Endothelial cell of umbilical vein (primary cell): ENCODE data around the gene BRD3. TPM values are rescaled to one million over a fixed set of nuclear protein-coding genes. Genes with fewer than 3 reads are reported as not detected.

Experiments used
- BruUV-seq: library from RNA; stranded (reverse); fragments of 400-500 nt; replicated peaks from 2 replicates; lab custom pipeline; 2021; lab: Mats Ljungman, UMichigan
- CTCF ChIA-PET: fragments of 300-600, 350-600 bp; sonication (Branson Sonifier 250); formaldehyde crosslinking; loops from one replicate; lab custom pipeline; 2021; ENCODE audit warnings: antibody characterized with exemption, inconsistent platforms; lab: Charles Lee
- POLR2A ChIA-PET: fragments of 300-600, 350-600 bp; sonication (Branson Sonifier 250); formaldehyde crosslinking; loops from one replicate; lab custom pipeline; 2021; ENCODE audit warnings: antibody characterized with exemption, inconsistent platforms; lab: Charles Lee
- DNase-seq: peaks from one replicate; pipeline ENCODE4 v3.0.0-alpha.2; 2011; ENCODE audit warnings: low read depth, low spot score
- FAIRE-seq: peaks from 2 replicates; lab custom pipeline; 2011; peaks lifted over from hg19 to GRCh38; lab: Jason Lieb, UNC
- H2AFZ ChIP-seq: 2 replicates; pipeline ENCODE4 v1.6.0; 2012; ENCODE audit warnings: low read depth, low read length, control low read depth, inconsistent platforms
- H3K27ac ChIP-seq: 2 replicates; pipeline ENCODE4 v1.5.1; 2011; ENCODE audit warnings: low read depth, mild to moderate bottlenecking, control low read depth, low read length, moderate library complexity; ENCODE audit not compliant: insufficient read depth
- H3K27me3 ChIP-seq, 2 experiments: 2 replicates each; pipeline versions ENCODE4 v1.6.0 to v1.6.1; 2011; ENCODE audit warnings: low read length in 2 of 2, mixed read lengths in 1 of 2; ENCODE audit not compliant: control insufficient read depth in 2 of 2, insufficient read depth in 2 of 2
- H3K36me3 ChIP-seq, 2 experiments: 2 replicates in 1 of 2; 3 replicates in 1 of 2; pipeline ENCODE4 v1.5.1; 2011; ENCODE audit warnings: low read length in 2 of 2, mild to moderate bottlenecking in 1 of 2, moderate library complexity in 1 of 2; ENCODE audit not compliant: control insufficient read depth in 2 of 2, insufficient read depth in 2 of 2; ENCODE audit errors: extremely low read depth in 1 of 2
- H3K4me1 ChIP-seq: 3 replicates; pipeline ENCODE4 v1.5.1; 2011; ENCODE audit warnings: mild to moderate bottlenecking, low read length; ENCODE audit not compliant: control insufficient read depth, insufficient read depth; ENCODE audit errors: extremely low read depth
- H3K4me2 ChIP-seq: 2 replicates; pipeline ENCODE4 v1.6.1; 2011; ENCODE audit warnings: low read length, control low read depth, mixed read lengths; ENCODE audit not compliant: insufficient read depth
- H3K4me3 ChIP-seq, 3 experiments: fragments of 200-600 bp in 1 of 3; sonication (generic), shearing (Covaris generic) in 1 of 3; replicated peaks in 1 of 3; 2 replicates each; pipeline ENCODE4 v1.5.1; 2011 to 2016; ENCODE audit warnings: control low read depth in 3 of 3, low read length in 3 of 3, mild to moderate bottlenecking in 2 of 3, inconsistent platforms in 1 of 3, low read depth in 1 of 3, moderate library complexity in 1 of 3; ENCODE audit not compliant: insufficient read depth in 1 of 3
- H3K79me2 ChIP-seq: 2 replicates; pipeline ENCODE4 v1.6.0; 2012; ENCODE audit warnings: low read length, inconsistent platforms; ENCODE audit not compliant: control insufficient read depth, insufficient read depth
- H3K9ac ChIP-seq: replicated peaks from 2 replicates; pipeline ENCODE3; 2011; ENCODE audit warnings: low read length, control low read depth; ENCODE audit not compliant: insufficient read depth; ENCODE audit errors: extremely low read depth
- H3K9me1 ChIP-seq: replicated peaks from 3 replicates; pipeline ENCODE4 v1.6.0; 2011; ENCODE audit warnings: mild to moderate bottlenecking, low read length; ENCODE audit not compliant: control insufficient read depth, insufficient read depth; ENCODE audit errors: extremely low read depth
- H3K9me3 ChIP-seq: replicated peaks from 2 replicates; pipeline ENCODE4 v1.5.1; 2012; ENCODE audit warnings: low read length, inconsistent platforms; ENCODE audit not compliant: control insufficient read depth, insufficient read depth
- H4K20me1 ChIP-seq: replicated peaks from 2 replicates; pipeline ENCODE3; 2011; ENCODE audit warnings: mild to moderate bottlenecking, low read length; ENCODE audit not compliant: control insufficient read depth, insufficient read depth; ENCODE audit errors: extremely low read depth
- EZH2 ChIP-seq: IDR thresholded peaks from 2 replicates; pipeline ENCODE4 v1.6.1; 2012; ENCODE audit warnings: borderline replicate concordance, low read depth, mild to moderate bottlenecking, moderate library complexity, low read length, inconsistent platforms; ENCODE audit not compliant: severe bottlenecking
- FOS ChIP-seq: IDR thresholded peaks from 2 replicates; pipeline ENCODE4 v1.6.1; 2011; ENCODE audit warnings: mild to moderate bottlenecking, low read length, moderate library complexity, borderline replicate concordance; ENCODE audit not compliant: insufficient read depth
- GATA2 ChIP-seq: IDR thresholded peaks from 2 replicates; pipeline ENCODE4 v1.7.0; 2011; ENCODE audit warnings: low read depth, mild to moderate bottlenecking, moderate library complexity, mixed read lengths, low read length; ENCODE audit not compliant: insufficient read length, insufficient read depth
- JUN ChIP-seq: IDR thresholded peaks from 2 replicates; pipeline ENCODE4 v1.6.1; 2011; ENCODE audit warnings: borderline replicate concordance, low read depth; ENCODE audit not compliant: insufficient read length, insufficient read depth
- MYC ChIP-seq: IDR thresholded peaks from one replicate; pipeline ENCODE4 v1.6.1; 2011; ENCODE audit warnings: mild to moderate bottlenecking, low read depth, low read length
- POLR2A ChIP-seq: IDR thresholded peaks from 2 replicates; pipeline ENCODE4 v1.6.1; 2012; ENCODE audit warnings: low read depth, mild to moderate bottlenecking, control low read depth, low read length
- POLR2AphosphoS5 ChIP-seq: IDR thresholded peaks from 2 replicates; pipeline ENCODE4 v1.6.1; 2012; ENCODE audit warnings: low read depth, mild to moderate bottlenecking, control low read depth, low read length, moderate library complexity; ENCODE audit not compliant: insufficient read depth
- dilution Hi-C: fragments of 300-500 bp; cut with MboI; formaldehyde crosslinking; loops from one replicate; pipeline ENCODE4 v1.15.0; 2019; ENCODE audit warnings: low sequenced_read_pairs; ENCODE audit not compliant: extremely low pct_ligation_motif_present
- intact Hi-C: fragments of 100-400 bp; cut with micrococcal nuclease; formaldehyde crosslinking; loops from one replicate; pipeline ENCODE4 v1.10.0; 2022
- polyA plus RNA-seq, 4 experiments: library from polyadenylated mRNA; depleted of rRNA in 3 of 4; stranded (reverse) in 3 of 4; unstranded in 1 of 4; fragments of >200 nt; gene quantifications; 2 replicates each; pipeline versions ENCODE4 v1.2.1 to v1.2.3, GENCODE V29; 2011 to 2012; ENCODE audit warnings: missing spikeins in 1 of 4
- total RNA-seq: library from RNA; stranded (reverse); gene quantifications from 2 replicates; pipeline ENCODE4 v1.2.3, GENCODE V29; 2021
- TF ChIP-seq, protein P1 (sequence below), 2 donors: IDR thresholded peaks; 1 replicate in 1 of 2; 2 replicates in 1 of 2; pipeline ENCODE4 v1.5.1; 2011; ENCODE audit warnings: low read length in 2 of 2, mild to moderate bottlenecking in 2 of 2, moderate library complexity in 2 of 2, control low read depth in 1 of 2, inconsistent platforms in 1 of 2, low read depth in 1 of 2; ENCODE audit not compliant: insufficient read depth in 1 of 2; ENCODE audit errors: extremely low read depth in 1 of 2
- TF ChIP-seq, protein P2 (sequence below): IDR thresholded peaks from 2 replicates; pipeline ENCODE4 v1.6.1; 2011; ENCODE audit not compliant: insufficient read depth, insufficient read length

BRD3 gene
- total and polyA plus RNA-seq, 2 donors (not counting 3 experiments of a cell fraction or from before 2014, with no cell fraction given) = 10.5 to 47.1 TPM

DNA sequence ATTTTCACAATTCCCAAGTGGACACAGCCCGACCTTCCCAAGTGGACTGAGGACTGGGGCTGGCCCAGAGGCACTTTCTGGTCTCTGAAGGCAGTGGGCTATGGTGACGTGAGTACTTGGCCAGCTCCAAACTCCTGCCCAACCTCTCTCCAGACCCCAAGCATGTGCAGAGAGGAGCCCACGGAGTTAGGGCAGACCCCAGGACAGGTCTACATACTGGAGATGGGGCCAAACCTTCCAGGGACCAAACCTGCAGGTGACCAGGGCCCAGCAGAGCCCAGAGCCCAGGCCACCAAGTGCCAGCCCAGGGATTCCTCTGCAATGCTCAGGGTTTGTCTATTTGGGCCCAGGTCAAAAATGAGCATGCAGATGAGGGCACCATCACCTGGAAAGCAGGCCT is 15.3 kb downstream of the BRD3 start:
- Histone ChIP-seq H3K4me1 (no peaks in the 10 kb centered on the region), H3K9me3 (no peaks in the 10 kb centered on the region), H4K20me1 (no peaks in the 10 kb centered on the region), H3K27me3 (no peaks in the 10 kb centered on the region), H2AFZ (no peak overlapping the region), H3K4me2 (no peak overlapping the region), H3K4me3 (no peak overlapping the region), H3K27ac (no peak overlapping the region), H3K9me1 (no peaks in the 10 kb centered on the region), H3K79me2 (peaks cover 37% of the 10 kb centered on the region), H3K9ac (no peak overlapping the region), H3K36me3 (peaks cover 0 to 57% of the 10 kb centered on the region in 2 experiments)
- CTCF ChIA-PET = no interaction called here
- DNase-seq (no peak), FAIRE-seq (no peak)
- no TSS peak for BruUV-seq
- intact Hi-C loops (no loop called here), dilution Hi-C loops (no loop called here)
- TF ChIP-seq JUN = no peak
- no peak for TF ChIP-seq EZH2
- no peak for TF ChIP-seq MYC
- TF ChIP-seq POLR2AphosphoS5 = no peak
- TF ChIP-seq POLR2A = no peak
- TF ChIP-seq, protein P1, sequence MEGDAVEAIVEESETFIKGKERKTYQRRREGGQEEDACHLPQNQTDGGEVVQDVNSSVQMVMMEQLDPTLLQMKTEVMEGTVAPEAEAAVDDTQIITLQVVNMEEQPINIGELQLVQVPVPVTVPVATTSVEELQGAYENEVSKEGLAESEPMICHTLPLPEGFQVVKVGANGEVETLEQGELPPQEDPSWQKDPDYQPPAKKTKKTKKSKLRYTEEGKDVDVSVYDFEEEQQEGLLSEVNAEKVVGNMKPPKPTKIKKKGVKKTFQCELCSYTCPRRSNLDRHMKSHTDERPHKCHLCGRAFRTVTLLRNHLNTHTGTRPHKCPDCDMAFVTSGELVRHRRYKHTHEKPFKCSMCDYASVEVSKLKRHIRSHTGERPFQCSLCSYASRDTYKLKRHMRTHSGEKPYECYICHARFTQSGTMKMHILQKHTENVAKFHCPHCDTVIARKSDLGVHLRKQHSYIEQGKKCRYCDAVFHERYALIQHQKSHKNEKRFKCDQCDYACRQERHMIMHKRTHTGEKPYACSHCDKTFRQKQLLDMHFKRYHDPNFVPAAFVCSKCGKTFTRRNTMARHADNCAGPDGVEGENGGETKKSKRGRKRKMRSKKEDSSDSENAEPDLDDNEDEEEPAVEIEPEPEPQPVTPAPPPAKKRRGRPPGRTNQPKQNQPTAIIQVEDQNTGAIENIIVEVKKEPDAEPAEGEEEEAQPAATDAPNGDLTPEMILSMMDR (IDR thresholded peaks at IDR 0.05; ENCODE audit: extremely low read depth in 1 of 2, insufficient read depth in 1 of 2, low read depth in 1 of 2, low read length in 2 of 2) = no peak
- no peak for TF ChIP-seq FOS
- no peak for TF ChIP-seq GATA2
- TF ChIP-seq, protein P2, sequence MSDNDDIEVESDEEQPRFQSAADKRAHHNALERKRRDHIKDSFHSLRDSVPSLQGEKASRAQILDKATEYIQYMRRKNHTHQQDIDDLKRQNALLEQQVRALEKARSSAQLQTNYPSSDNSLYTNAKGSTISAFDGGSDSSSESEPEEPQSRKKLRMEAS = no peak
- POLR2A ChIA-PET = no interaction called here
